K562 (cell line): ENCODE data around the gene RTN4.

Experiments used
- CHD4 ChIP-seq: fragments of 200-600 bp; sonication (generic); IDR thresholded peaks from 3 replicates; pipeline ENCODE4 v1.6.1; 2012; ENCODE audit warnings: low read depth, mild to moderate bottlenecking, mixed read lengths, low read length, inconsistent platforms; ENCODE audit not compliant: insufficient read depth, insufficient replicate concordance, poor library complexity, severe bottlenecking
- FOXK2 ChIP-seq, 2 experiments: fragments of 450-650 bp; IDR thresholded peaks in 1 of 2; conservative IDR thresholded peaks in 1 of 2; 2 replicates each; pipeline ENCODE4 v1.6.1; 2016; ENCODE audit warnings: low read depth in 2 of 2, mild to moderate bottlenecking in 1 of 2
- JUND ChIP-seq, 2 experiments: IDR thresholded peaks; 2 replicates in 1 of 2; 3 replicates in 1 of 2; pipeline ENCODE4 v1.6.1; 2011; ENCODE audit warnings: borderline replicate concordance in 2 of 2, low read depth in 2 of 2, low read length in 2 of 2, improper control_type of control experiment in 1 of 2, missing biosample characterization in 1 of 2, missing genetic modification characterization in 1 of 2, missing genetic modification reagents in 1 of 2
- MXI1 ChIP-seq: IDR thresholded peaks from 2 replicates; pipeline ENCODE4 v1.6.1; 2011; ENCODE audit warnings: low read depth, mild to moderate bottlenecking, improper control_type of control experiment, low read length
- POLR2A ChIP-seq: fragments of 450-650 bp; conservative IDR thresholded peaks from 2 replicates; pipeline ENCODE4 v1.6.1; 2016
- TAF15 ChIP-seq: fragments of 200-400 bp; formaldehyde crosslinking; IDR thresholded peaks from 2 replicates; pipeline ENCODE4 v1.6.1; 2017; ENCODE audit warnings: mild to moderate bottlenecking, low read depth, low read length, moderate library complexity
- ZSCAN29 ChIP-seq: fragments of 450-650 bp; IDR thresholded peaks from 2 replicates; pipeline ENCODE4 v1.6.1; 2017
- TF ChIP-seq, protein P1 (sequence below), 3 experiments: IDR thresholded peaks in 2 of 3; conservative IDR thresholded peaks in 1 of 3; 2 replicates each; pipeline ENCODE4 v1.5.1; 2011 to 2012; ENCODE audit warnings: low read length in 3 of 3, mild to moderate bottlenecking in 3 of 3, control low read depth in 2 of 3, improper control_type of control experiment in 1 of 3, inconsistent platforms in 1 of 3, low read depth in 1 of 3, mixed read lengths in 1 of 3, moderate library complexity in 1 of 3; ENCODE audit not compliant: insufficient read depth in 2 of 3
- TF ChIP-seq, protein P2 (sequence below), 2 experiments: fragments of 200-800 bp in 1 of 2; sonication (Bioruptor generic) in 1 of 2; sonication (generic) in 1 of 2; formaldehyde crosslinking in 1 of 2; IDR thresholded peaks in 1 of 2; conservative IDR thresholded peaks in 1 of 2; 2 replicates each; pipeline versions ENCODE4 v1.5.0 to v1.6.1; 2016 to 2020; ENCODE audit warnings: missing compliant biosample characterization in 1 of 2, missing genetic modification characterization in 1 of 2, missing genetic modification reagents in 1 of 2

DNA sequence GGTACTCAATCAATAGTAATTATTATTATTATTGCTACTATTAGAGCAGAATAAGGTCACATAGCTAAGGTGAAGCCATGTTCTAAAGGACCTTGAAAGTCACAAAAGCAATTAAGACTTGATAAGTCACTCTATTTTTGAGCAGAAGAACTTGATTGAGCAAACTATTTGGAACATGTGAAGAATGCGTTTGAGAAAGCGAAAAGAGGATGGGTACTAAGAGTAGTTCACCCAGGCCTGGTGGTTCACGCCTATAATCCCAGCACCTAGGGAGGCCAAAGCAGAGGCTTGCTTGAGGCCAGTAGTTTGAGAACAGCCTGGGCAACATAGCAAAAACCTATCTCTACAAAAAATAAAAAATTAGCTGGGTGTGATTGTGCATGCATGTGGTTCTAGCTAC lies 7.2 kb upstream of the RTN4 start:
- no peak for TF ChIP-seq CHD4
- TF ChIP-seq, protein P1, sequence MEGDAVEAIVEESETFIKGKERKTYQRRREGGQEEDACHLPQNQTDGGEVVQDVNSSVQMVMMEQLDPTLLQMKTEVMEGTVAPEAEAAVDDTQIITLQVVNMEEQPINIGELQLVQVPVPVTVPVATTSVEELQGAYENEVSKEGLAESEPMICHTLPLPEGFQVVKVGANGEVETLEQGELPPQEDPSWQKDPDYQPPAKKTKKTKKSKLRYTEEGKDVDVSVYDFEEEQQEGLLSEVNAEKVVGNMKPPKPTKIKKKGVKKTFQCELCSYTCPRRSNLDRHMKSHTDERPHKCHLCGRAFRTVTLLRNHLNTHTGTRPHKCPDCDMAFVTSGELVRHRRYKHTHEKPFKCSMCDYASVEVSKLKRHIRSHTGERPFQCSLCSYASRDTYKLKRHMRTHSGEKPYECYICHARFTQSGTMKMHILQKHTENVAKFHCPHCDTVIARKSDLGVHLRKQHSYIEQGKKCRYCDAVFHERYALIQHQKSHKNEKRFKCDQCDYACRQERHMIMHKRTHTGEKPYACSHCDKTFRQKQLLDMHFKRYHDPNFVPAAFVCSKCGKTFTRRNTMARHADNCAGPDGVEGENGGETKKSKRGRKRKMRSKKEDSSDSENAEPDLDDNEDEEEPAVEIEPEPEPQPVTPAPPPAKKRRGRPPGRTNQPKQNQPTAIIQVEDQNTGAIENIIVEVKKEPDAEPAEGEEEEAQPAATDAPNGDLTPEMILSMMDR (IDR thresholded peaks at IDR 0.05 in 2 of 3, conservative IDR thresholded peaks at IDR 0.05 in 1 of 3; ENCODE audit: insufficient read depth in 2 of 3, low read depth in 1 of 3, low read length in 3 of 3): no peak
- TF ChIP-seq, protein P2, sequence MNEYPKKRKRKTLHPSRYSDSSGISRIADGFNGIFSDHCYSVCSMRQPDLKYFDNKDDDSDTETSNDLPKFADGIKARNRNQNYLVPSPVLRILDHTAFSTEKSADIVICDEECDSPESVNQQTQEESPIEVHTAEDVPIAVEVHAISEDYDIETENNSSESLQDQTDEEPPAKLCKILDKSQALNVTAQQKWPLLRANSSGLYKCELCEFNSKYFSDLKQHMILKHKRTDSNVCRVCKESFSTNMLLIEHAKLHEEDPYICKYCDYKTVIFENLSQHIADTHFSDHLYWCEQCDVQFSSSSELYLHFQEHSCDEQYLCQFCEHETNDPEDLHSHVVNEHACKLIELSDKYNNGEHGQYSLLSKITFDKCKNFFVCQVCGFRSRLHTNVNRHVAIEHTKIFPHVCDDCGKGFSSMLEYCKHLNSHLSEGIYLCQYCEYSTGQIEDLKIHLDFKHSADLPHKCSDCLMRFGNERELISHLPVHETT (CRISPR knock-in tag; conservative IDR thresholded peaks at IDR 0.05 in 1 of 2, IDR thresholded peaks at IDR 0.05 in 1 of 2): no peak
- no peak for TF ChIP-seq TAF15
- no peak for TF ChIP-seq POLR2A
- TF ChIP-seq ZSCAN29: no peak
- no peak for TF ChIP-seq MXI1
- no peak for TF ChIP-seq JUND (IDR thresholded peaks at IDR 0.05; ENCODE audit: borderline replicate concordance, low read depth, low read length)
- TF ChIP-seq JUND (tag; IDR thresholded peaks at IDR 0.05; ENCODE audit: borderline replicate concordance, low read depth, low read length): no peak
- no peak for TF ChIP-seq FOXK2 (conservative IDR thresholded peaks at IDR 0.05 in 1 of 2, IDR thresholded peaks at IDR 0.05 in 1 of 2; ENCODE audit: low read depth in 2 of 2)
